Epidermal melanocyte (primary cell): ENCODE measurements around the gene TFB1M.

ENCODE experiments used
- DNase-seq: peaks from one replicate; pipeline ENCODE4 v3.0.0; 2011; ENCODE audit warnings: low spot score; ENCODE audit not compliant: insufficient read length

The TFB1M gene

GRCh38 chr6:155212616-155213380 is 101.5 kb downstream of the TFB1M start:
- DNase-seq: no peak

DNA sequence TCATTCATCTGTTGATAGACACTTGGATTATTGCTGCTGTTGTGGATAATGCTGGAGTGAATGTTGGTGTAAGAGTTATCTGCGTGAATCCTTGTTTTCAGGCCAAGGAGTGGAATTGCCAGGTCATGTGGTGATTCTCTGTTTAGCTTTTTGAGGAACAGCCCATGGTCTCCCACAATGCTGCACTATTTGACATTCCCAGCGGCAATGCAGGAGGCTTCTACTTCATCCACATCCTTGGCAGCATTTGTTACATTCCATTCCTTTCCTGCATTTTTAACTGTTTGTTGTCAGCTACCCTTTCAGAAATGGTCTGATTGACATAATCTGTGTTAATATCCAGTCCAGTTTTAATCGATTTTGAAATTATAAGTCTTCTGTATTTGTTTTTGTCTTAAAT is 102.2 kb downstream of the TFB1M start:
- DNase-seq: no peak

DNA sequence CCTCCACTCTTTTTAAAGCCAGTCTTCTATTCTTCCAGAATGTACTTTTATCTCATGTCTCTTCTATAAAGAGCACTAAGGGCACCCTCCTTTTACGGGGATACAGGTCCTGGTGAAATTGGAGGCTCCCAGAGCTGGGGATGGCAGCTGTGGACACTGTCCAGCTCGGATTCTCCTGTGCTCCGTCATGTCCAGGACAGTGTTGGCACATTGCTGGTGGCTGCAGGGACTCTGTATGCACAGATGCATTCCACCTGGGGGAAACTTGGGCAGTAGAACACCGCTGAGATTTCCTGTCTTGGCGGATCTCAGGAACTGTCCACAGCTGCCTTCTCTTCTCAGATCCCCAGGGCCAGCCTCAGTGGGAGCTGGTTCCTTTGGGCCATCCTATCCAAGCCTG is 107.1 kb downstream of the TFB1M start:
- DNase-seq: no peak
